Right lobe of liver (tissue), 4 donors: ENCODE results near the gene C13orf46.

Experiments
- POLR2A ChIP-seq: fragments of 450-650 bp; IDR thresholded peaks from one replicate; pipeline ENCODE4 v1.6.1; 2017; ENCODE audit warnings: antibody characterized with exemption, mild to moderate bottlenecking
- TF ChIP-seq, protein P1 (sequence below), 4 donors: fragments of 200-600 bp in 3 of 4; fragments of 450-650 bp in 1 of 4; IDR thresholded peaks; one replicate each; pipeline versions ENCODE4 v1.5.1 to v1.8.0; 2016 to 2022; ENCODE audit warnings: antibody characterized with exemption in 4 of 4, mild to moderate bottlenecking in 2 of 4
- donor health status: DM: no; HTN: no; CAD: no.
- donor health status: DM: no; HTN: no; CAD: no.
- donor health status: DM: no; HTN: yes; CAD: no.

DNA sequence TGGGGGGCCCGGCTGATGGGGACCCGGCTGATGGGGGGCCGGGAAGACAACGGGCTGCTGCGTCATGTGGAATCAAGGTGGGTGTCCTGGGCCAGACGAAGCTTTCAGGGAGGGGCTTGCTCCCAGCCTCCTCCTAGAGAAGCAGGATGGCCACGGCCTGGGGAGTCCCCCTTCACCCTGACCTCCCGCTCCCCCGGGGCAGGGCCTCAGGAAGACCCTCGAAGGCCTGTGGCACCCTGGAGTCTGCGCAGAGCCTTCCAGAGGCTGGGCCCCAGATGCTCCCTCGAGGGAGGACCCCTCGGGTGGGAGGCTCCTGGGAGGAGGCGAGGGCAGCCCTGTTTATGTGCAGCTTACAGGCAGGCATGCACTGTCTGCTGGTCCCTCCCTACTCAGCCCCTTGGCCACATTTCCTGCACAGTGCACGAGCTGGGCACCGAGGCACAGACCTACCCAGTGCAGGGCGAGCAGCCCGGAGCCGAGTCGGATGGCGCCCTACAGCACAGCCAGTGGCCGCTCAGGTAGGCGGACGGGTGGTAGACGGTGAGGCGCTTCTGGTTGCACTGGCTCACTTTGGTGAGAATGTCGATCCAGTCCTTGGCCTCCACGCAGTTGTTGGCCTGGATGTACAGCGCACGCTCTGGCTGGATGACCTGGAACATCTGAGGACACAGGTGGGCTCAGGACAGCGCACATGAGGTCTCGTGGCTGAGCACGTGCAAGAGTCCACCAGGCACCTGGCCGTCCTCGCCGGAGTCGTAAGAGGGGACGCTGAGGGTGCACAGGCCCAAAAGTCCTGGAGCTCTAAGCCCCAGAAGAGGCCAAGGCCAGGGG, 22.4 kb upstream of the C13orf46 start:
- TF ChIP-seq, protein P1, sequence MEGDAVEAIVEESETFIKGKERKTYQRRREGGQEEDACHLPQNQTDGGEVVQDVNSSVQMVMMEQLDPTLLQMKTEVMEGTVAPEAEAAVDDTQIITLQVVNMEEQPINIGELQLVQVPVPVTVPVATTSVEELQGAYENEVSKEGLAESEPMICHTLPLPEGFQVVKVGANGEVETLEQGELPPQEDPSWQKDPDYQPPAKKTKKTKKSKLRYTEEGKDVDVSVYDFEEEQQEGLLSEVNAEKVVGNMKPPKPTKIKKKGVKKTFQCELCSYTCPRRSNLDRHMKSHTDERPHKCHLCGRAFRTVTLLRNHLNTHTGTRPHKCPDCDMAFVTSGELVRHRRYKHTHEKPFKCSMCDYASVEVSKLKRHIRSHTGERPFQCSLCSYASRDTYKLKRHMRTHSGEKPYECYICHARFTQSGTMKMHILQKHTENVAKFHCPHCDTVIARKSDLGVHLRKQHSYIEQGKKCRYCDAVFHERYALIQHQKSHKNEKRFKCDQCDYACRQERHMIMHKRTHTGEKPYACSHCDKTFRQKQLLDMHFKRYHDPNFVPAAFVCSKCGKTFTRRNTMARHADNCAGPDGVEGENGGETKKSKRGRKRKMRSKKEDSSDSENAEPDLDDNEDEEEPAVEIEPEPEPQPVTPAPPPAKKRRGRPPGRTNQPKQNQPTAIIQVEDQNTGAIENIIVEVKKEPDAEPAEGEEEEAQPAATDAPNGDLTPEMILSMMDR (IDR thresholded peaks at IDR 0.05), result no peak
- no peak for TF ChIP-seq POLR2A
